ENCODE data around the gene TOR1AIP1.

The TOR1AIP1 gene

DNA sequence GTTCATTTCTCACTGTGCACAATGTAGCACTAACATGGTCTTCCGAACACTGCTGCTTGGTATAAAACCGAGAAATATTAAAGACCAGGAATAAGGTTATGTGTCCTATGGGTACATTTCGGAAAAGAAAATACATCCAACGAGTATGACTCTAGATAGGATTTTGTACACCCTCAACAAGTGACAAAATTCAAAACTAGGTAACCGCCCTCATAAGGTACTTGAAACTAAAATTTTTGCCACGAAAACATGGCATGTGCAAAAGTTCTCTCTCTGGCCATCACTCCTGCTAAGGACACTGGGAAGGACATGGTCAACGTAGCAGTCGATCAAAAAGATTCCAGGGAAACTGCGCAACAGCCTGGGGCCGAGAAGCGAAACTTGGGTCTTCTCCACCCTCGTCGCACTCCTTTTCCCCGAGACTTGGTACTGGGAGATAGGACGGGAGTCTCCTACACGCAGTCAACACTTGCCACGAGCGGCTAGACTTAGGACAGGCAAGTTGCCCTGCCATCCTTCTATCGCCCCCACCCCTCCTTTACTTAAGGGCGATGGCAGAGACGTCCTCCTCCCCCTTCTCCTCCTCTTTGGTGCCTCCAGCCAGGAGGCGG lies 338 bp upstream of the TOR1AIP1 start:
- no peak for DNase-seq

DNA sequence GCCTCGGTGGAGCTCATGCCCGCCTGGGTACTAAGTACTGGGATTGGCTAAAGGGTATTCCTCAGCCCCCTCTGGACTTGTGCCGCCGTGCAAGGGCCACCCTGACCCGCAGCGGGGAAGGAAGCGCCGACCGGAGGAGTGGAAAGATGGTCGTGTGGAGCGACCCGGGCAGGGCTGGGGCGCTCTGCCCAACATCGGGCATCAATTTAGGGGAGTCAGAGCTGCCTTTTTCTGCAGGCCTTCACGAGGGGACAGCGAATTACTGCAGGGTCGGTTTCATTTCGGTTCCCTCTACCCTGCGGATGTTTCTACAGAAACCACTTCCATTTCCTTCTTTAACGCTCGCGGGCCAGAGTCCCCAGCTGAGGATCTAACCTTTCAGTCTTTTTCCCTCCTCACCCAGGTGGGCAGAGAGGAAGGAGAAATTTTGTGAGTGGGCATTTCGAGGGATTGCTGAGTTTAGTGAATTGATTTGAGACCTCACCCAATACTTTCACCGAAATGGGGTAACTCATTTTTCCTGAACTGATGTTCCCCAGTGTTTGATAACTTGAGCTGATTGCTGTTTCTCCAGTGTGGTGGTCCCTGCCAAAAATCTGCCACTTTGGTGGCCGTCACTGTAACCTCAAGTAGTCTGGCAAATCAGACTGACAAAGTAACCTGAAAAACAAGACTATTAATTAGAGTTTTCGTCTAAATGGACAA lies 1.1 kb downstream of the TOR1AIP1 start:
- DNase-seq, result no peak

DNA sequence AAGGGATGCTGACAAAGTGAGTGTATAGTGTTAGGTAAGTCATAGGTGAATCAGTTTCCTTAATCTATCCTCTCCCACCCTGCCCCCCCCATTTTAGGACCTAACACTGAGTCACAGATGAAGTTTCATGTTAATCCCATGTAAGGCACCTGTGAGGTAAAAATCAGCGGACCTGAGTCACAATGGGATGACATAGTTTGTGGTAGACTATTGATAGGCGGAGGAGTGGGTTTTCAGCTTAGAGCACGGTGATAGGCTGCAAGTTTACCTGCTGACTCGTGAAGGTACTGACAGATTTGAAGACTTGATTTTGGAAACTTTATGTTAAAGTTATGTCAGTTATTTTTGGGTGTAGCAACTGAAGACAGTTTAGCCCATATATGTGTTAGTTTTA lies 1.7 kb downstream of the TOR1AIP1 start:
- no peak for DNase-seq

DNA sequence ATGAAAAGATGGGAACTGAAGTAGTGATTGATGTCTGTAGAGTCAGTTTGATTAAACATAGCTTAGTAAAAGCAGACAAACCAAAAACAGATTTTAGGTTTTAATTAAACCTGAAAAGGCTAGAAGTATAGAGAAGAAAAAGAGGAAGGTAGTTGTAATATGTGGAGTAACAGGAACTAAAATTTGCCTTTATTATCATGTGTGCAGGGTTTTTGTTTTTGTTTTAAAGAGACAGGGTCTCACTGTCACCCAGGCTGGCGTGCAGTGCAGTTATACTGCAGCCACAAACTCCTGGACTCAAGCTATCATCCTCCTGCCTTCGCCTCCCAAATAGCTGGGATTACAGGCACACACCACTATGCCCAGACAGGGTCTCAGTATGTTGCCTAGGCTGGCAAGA lies 6.0 kb downstream of the TOR1AIP1 start:
- no peak for DNase-seq

DNA sequence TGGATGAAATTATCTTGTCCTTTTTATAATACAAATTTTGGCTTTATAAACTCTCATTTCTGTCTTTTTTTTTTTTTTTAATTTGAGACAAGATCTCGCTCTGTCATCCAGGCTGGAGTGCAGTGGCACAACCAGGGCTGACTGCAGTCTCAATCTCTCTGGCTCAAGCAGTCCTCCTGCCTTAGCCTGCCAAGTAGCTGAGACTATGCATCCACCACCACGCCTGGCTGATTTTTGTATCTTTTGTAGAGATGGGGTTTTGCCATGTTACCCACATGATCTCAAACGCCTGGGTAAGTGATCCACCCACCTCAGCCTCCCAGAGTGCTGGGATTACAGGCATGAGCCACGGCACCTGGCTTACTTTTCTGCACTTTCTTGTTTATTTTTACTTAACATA lies 7.5 kb downstream of the TOR1AIP1 start:
- no peak for DNase-seq

DNA sequence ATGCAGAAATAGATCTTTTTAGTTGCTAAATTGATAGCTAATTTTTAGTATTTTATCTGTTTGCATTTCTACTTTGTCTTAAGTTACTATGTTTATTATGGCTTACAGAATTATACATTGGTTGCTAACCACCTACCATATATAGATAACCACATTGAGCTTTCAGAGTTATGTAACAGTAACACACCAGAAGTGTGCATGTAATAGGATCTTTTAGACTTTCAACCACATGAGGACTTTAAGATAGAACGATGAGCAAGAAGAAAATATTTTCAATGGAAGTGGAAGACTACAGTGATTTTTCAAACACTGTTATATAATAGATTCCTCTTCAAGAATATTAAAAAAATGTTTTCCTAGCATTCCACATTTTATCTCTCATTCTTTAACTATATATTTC lies 28.8 kb downstream of the TOR1AIP1 start:
- no peak for DNase-seq

DNA sequence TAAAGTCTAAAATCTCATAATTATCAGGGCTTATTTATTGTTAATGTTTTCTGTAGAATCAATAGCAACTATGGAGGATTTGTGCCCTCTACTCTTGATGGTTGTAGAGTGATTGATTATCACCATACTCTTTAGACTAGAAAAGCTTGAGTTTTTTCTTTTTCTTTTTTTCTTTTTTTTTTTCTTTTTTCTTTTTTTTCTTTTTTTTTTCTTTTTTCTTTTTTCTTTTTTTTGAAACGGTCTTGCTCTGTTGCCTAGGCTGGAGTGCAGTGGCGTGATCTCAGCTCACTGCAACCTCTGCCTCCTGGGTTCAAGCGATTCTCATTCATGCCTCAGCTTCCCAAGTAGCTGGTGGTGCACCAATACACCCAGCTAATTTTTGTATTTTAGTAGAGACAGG lies 29.7 kb downstream of the TOR1AIP1 start:
- no peak for DNase-seq

DNA sequence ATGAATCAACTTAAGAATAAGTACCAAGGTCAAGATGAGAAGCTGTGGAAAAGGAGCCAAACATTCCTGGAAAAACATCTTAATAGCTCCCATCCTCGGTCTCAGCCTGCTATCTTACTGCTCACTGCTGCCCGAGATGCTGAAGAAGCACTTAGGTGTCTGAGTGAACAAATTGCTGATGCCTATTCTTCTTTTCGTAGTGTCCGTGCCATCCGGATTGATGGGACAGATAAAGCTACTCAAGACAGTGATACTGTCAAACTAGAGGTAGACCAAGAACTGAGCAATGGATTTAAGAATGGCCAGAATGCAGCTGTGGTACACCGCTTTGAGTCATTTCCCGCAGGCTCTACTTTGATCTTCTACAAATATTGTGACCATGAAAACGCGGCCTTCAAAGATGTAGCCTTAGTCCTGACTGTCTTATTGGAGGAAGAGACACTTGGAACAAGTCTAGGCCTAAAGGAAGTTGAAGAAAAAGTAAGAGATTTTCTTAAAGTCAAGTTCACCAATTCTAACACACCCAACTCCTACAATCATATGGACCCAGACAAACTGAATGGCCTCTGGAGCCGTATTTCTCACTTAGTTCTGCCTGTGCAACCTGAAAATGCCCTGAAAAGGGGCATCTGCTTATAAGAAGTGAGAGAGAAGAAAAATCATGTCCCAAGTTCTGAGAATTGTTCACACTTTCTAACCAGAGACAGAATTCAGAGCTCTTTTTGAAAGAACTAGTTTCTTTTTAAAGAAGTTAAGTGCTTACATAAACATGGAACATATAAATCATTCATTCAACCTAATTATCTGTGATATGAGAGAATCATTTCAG lies 35.7 kb downstream of the TOR1AIP1 start:
- no peak for DNase-seq

DNA sequence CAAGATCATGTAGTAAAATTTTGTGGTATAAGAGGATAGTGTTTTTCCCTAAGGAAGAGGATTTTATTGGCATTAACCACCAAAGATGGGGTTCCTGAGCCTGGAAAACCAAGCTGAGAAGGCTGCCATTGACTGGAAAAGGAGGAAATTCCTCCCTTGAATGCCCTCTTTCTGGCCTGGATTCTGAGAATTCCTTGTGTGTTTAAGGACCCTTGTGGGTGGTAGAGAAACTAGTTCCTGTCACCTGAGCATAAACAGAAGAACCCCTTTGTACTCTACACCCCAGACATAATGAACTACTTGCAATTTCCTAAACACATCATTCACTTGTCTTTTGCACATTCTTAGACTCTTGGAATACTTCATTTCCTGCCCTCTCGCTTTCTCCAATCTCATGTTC lies 39.4 kb downstream of the TOR1AIP1 start:
- DNase-seq, result no peak

DNA sequence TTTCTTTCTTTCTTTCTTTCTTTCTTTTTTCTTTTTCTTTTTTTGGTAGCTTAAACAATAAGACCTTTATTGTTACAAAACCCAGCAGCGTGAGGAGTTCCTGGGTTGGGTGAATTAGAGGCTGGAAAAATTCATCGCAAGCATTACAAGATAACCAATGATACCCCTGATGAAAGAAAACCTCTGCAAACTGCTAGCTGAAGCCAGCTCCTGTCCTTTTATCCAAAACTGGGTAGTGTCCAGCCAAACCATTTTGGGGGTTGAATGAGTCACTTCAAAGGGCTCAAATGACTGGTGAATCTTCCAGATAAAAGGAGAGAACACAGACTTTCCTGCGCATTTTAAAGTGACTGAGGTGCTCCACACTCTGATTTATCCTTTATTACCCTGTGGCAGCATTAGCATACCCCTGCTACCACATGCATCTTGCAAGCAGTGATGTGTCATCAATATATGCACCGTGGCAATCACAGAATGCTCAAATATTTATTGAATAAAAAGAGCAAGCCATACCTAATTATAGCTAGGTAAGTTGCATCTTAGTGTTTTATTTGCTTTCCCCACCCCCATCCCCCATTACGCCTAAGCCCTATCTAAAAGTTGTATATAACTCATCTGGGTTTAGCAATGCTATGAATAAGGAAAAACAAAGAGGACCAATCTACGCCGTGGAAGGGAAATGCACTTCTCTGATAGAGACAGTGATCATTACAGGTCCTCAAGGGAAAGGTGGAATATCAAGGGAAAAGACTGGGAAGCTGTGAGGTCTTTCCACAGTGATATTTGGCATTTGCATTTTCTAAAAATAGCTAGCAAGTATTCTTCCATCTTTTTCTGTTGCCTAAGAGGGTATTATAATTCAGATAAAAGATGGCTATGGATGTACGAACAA lies 40.1 kb downstream of the TOR1AIP1 start:
- DNase-seq, result no peak

DNA sequence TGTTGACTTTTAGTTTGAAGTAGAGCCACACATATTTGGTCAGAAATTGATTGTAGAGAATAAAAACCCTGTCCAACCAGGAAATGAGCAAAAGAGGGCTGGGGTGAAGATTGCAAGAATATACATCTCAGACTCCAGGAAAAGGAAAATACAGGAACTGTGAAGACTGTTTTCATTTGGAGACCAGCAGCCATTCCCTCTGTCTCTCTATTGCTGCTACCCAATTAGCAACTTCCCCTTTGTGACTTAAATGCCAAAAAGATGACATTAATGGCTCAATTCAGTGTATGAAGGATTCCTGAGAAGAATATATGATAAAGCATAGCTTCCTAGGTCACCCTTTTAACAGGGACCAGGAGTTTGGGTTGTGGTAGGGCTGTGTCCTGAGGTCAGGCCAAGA lies 40.9 kb downstream of the TOR1AIP1 start:
- DNase-seq, result no peak

DNA sequence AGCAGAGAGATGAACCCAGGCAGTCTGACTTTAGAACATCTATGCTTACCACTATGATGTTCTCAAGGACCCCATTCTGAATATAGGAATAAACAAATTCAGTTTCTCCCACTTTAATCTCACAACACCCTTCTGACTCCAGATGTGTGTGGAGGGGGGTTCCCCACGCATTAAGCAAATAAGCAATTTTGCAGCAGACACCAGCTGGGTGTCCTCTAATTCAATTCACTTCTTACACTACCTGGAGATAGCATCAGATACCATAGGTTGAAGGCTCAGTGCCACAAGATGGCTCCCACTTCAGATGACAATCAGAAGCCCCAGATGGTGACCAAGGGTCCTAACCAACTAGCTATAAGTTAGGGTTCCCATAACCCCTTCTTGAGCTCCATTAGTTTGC lies 42.2 kb downstream of the TOR1AIP1 start:
- DNase-seq, result no peak

DNA sequence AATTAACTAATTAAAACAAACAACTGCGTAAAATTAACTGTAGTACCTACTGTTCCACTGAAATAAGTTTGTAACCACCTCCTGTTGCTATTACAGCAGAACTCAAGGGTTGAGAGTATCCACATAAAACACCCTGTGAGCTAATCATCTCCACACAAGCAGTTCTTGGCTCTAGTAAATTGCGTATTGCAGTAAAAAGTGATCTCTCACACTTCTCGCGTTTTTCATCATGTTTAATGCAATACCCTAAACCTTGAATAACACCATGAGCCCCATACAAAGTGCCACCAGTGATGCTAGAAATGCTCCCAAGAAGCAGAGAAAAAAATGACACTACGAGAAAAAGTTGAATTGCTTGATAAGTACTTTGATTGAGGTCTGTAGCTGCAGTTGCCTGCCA lies 43.2 kb downstream of the TOR1AIP1 start:
- DNase-seq, result no peak

DNA sequence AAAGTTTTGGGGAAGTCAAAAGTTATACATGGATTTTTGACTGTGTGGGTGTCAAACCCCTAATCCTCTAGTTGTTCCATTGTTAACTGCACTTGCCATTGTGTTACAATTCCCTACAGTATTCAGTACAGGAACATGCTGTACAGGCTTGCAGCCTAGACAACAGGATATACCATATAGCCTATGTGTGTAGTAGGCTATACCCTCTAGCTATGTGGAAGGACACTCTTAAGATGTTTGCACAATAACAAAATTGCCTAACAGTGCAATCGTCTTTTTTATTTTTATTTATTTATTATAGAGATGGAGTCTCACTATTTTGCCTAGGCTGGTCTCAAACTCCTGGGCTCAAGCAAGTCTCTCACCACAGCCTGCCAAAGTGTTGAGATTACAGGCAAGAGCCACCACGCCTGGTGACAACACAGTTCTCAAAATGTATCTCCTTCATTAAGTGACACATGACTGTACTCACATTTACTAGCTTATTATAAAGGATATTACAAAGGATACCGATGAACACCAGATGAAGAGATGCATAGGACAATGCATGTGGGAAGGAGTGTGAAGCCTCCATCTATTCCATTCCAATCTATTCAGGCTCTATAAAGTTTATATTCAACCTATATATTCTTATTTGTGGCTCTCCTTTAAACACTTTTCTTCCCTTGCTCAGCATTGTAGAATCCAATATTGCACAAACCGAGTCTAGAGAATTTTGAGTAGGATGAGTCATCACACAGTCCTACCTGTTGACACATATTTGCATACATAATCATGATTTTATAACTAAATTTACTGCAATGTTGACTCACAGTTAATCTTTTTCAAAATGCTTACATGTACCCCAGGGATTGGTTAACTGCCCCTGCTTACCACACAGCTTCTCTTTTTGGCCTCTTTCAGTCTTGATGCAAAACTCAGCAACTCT lies 44.1 kb downstream of the TOR1AIP1 start:
- no peak for DNase-seq

DNA sequence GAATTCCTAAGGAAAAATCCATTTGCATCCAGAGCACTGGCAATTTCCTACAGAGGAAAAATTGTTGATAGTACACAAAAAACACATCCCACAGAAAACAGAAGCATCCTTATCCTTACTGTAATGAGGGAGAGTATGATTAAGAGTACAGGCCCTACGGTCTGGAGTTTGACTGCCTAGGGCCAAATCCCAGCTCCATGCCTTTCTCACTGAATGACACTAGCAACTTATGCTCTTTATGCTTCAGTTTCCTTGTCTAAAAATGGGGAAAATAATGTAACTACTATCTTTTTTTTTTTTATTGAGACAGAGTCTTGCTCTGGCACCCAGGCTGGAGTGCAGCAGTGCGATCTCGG lies 44.7 kb downstream of the TOR1AIP1 start:
- no peak for DNase-seq

DNA sequence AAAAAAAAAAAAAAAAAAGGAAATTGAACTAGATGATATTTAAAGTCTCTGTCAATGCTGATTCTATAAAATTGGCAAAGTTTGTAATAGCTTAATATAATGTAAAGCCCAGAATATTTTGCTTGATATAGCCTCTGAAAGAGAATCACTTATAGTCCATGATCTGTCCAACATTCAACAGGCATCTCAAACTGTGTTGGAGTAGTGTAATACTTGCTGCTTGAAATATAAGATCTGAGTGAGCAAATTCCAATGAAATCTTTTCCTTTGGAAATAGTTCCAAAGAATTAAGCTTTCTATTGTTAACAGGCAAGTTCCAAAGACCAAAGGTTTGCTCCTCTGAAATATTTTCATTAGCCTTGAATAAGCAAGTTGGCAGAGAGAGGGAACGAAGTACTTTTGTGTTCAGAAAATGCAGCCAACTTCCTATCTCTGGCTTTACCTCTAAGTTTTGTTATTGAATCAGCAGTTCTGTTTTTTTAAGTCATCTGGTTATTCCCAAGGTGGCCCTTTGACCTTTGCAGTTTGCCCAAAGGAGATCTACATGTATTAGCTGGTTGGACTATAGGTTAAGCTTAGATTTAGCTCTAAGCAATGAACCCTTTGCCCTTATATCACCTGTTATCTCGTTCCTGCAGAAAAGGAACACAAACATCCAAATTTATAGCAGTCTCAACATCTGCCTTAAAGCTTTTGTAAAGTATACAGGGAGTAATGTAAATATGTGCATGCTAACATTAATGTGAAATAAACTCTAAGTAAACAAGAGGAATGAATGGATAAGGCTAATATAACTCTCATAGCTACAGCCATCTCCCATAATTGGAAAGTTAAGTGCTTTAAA lies 48.1 kb downstream of the TOR1AIP1 start:
- DNase-seq, result no peak

DNA sequence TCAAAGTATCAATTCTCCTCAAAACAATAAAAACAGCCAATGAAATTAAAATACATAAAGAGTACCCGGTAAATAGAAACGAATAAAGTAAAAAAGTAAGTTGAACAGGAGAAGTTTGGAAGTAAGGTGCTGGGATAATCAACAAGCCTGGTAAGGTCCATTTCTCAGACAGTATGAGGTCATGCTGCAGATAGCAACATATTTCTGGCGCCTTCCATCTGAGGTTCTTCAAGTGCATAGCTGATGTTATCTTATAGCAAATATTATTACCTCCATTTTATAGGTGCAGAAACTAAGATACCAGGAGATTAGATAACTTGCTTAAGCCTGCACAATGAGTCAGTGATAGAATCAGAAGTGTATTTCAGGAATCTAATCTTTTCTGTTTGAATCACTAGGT lies 48.8 kb downstream of the TOR1AIP1 start:
- DNase-seq, result no peak

DNA sequence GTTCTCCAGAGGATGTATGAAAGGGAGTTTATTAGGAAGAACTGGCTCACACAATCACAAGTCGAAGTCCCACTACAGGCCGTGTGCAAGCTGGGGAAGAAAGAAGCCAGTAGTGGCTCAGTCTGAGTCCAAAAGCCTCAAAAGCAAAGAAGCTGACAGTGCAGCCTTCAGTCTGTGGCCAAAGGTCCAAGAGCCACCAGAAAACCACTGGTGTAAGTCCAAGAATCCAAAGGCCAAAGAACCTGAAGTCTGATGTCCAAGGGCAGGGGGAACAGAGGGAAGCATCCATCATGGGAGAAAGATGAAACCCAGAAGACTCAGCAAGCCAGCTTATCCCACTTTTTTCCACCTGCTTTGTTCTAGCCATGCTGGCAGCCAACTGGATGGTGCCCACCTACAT lies 51.1 kb downstream of the TOR1AIP1 start:
- no peak for DNase-seq

DNA sequence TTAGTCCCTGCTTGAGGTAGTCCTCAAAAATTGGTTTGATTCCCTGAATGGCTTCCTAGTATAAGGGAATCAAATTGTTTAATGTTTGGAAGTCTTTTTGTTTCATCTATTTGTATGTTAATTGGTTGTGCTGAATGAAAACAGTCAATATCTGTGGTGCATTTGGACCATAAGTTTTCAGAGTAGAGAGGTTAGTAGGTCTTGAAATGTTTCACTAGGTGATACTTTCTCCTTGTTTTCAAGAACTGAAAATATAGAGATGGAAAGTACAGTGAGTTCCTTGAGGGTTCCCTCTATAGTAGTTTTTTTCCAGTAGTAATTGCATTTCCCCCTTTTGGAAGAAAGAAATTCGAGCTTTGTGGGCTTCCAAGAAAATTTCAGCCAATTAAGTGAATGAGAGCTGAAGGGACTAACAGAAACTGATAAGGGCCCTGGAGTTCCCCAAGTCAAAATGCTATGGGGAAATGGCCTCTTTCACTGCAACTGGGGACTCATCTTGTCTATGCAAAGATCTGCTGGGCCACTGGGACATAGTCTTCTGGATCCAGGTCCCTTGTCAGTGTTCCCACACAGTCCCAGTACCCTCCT lies 53.9 kb downstream of the TOR1AIP1 start:
- DNase-seq, result no peak

DNA sequence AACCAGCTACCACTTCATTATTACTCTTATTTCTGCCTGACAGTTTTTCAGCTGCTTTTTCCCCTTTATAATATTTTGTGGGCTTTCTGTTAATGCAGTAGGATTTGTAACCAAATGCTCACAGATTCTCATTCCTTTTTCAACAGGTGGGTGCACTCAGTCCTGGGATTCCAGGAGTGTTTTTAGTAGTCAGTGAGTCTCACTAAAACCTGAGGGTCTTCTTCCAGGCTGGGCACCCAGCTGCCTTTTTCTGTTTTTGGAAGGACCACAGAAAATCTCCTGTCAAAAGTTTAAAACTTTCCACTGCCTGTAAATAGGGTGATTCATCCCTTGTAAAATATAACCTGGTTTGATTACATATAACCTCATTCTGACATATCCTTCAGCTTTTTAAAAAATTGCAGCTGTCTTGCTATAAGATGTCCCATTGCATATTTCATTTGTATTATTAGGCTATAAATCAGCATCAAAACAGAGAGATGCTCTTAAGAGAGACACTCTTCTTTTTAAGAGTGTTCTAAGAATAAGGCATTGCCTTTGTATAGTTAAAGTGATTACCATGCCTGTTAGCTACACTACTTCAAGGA lies 55.7 kb downstream of the TOR1AIP1 start:
- no peak for DNase-seq

Measured in NCI-H146 (cell line).